A549 (cell line): ENCODE results near the gene CLEC4M. TPM values are rescaled to one million over a fixed set of nuclear protein-coding genes. Genes with fewer than 3 reads are reported as not detected.
"Not testable (repeated sequence)": the region's sequence is repeated elsewhere in the genome, so short reads cannot be mapped to it uniquely, and the experiment has no call there.

Source experiments
- ATAC-seq, 2 experiments: fragments of 200-7000 bp in 1 of 2; fragments of >200 bp in 1 of 2; cut with Nextera tagmentation in 1 of 2; cut with Tn5 transposase in 1 of 2; 3 replicates each; pipeline versions ENCODE4 v1.8.0 to v1.9.1; 2018 to 2020; ENCODE audit warnings: mild to moderate bottlenecking in 1 of 2, moderate library complexity in 1 of 2
- CTCF ChIA-PET: fragments of 300-600 bp; sonication (Branson Sonifier 250); formaldehyde crosslinking; extraction: SDS; loops from one replicate; lab custom pipeline; 2021; ENCODE audit warnings: antibody characterized with exemption, inconsistent platforms; lab: Yijun Ruan, JAX
- POLR2A ChIA-PET: fragments of 350-600 bp; formaldehyde crosslinking; extraction: SDS; loops from one replicate; lab custom pipeline; 2021; ENCODE audit warnings: antibody characterized with exemption, inconsistent platforms; lab: Yijun Ruan, JAX
- DNase-seq, 2 experiments: peaks; one replicate each; pipeline versions ENCODE4 v3.0.0 to v3.0.0-alpha.2; 2011 to 2016; ENCODE audit warnings: low read depth in 1 of 2, low spot score in 1 of 2
- FAIRE-seq: peaks from 2 replicates; lab custom pipeline; 2011; peaks lifted over from hg19 to GRCh38; lab: Jason Lieb, UNC
- H3K27ac ChIP-seq, 2 experiments: fragments of >200 bp; sonication (Bioruptor Twin); formaldehyde crosslinking; 3 replicates each; pipeline ENCODE4 v1.5.1; 2016 to 2017
- H3K4me1 ChIP-seq: fragments of >200 bp; sonication (Bioruptor Twin); formaldehyde crosslinking; 3 replicates; pipeline ENCODE4 v1.6.1; 2016
- H3K4me2 ChIP-seq: fragments of >200 bp; sonication (Bioruptor Twin); formaldehyde crosslinking; 3 replicates; pipeline ENCODE4 v1.6.1; 2016
- H3K4me3 ChIP-seq: fragments of >200 bp; sonication (Bioruptor Twin); formaldehyde crosslinking; 3 replicates; pipeline ENCODE4 v1.5.1; 2016
- H3K9me3 ChIP-seq: fragments of >200 bp; sonication (Bioruptor Twin); formaldehyde crosslinking; 3 replicates; pipeline ENCODE4 v1.6.1; 2016
- CBX2 ChIP-seq: fragments of 200-600 bp; sonication (generic); IDR thresholded peaks from 2 replicates; pipeline ENCODE4 v1.6.1; 2016; ENCODE audit warnings: low read depth, mild to moderate bottlenecking, borderline replicate concordance
- CEBPB ChIP-seq, 2 experiments: fragments of >200 bp in 1 of 2; sonication (Bioruptor Twin) in 1 of 2; formaldehyde crosslinking in 1 of 2; IDR thresholded peaks; 2 replicates each; pipeline ENCODE4 v1.6.1; 2012 to 2016
- EP300 ChIP-seq, 2 experiments: fragments of >200 bp; sonication (Bioruptor Twin); formaldehyde crosslinking; IDR thresholded peaks; 2 replicates in 1 of 2; 3 replicates in 1 of 2; pipeline ENCODE4 v1.6.1; 2016 to 2017
- FOSL2 ChIP-seq, 2 experiments: fragments of 450-650 bp in 1 of 2; fragments of >200 bp in 1 of 2; sonication (Bioruptor Twin) in 1 of 2; formaldehyde crosslinking; IDR thresholded peaks; 2 replicates each; pipeline versions ENCODE4 v1.5.0 to v1.6.1; 2016 to 2020; ENCODE audit warnings: mild to moderate bottlenecking in 1 of 2, moderate library complexity in 1 of 2
- HDAC2 ChIP-seq: fragments of 200-600 bp; sonication (generic); IDR thresholded peaks from 2 replicates; pipeline ENCODE4 v1.6.1; 2016
- HEYL ChIP-seq: fragments of 250-450 bp; sonication (Bioruptor Pico); IDR thresholded peaks from 2 replicates; pipeline ENCODE4 v1.8.0; 2021; ENCODE audit warnings: mild to moderate bottlenecking, moderate library complexity
- HOXA7 ChIP-seq: fragments of 250-450 bp; sonication (Bioruptor Pico); IDR thresholded peaks from 2 replicates; pipeline ENCODE4 v1.5.0; 2020; ENCODE audit warnings: mild to moderate bottlenecking, moderate library complexity
- HOXB13 ChIP-seq: fragments of 250-450 bp; sonication (Bioruptor Pico); IDR thresholded peaks from 2 replicates; pipeline ENCODE4 v1.5.0; 2020; ENCODE audit warnings: low read depth, mild to moderate bottlenecking, moderate library complexity
- JUN ChIP-seq, 2 experiments: fragments of >200 bp; sonication (Bioruptor Twin); formaldehyde crosslinking; IDR thresholded peaks; 2 replicates in 1 of 2; 3 replicates in 1 of 2; pipeline ENCODE4 v1.6.1; 2016 to 2017
- MAFK ChIP-seq: fragments of 450-650 bp; IDR thresholded peaks from 2 replicates; pipeline ENCODE4 v1.6.1; 2014; ENCODE audit not compliant: partially characterized antibody
- MAZ ChIP-seq: fragments of 150-350 bp; IDR thresholded peaks from 2 replicates; pipeline ENCODE4 v1.6.1; 2014; ENCODE audit warnings: antibody characterized with exemption, low read depth, low read length, borderline replicate concordance
- PHF8 ChIP-seq: fragments of 200-600 bp; sonication (generic); IDR thresholded peaks from 2 replicates; pipeline ENCODE4 v1.6.1; 2016; ENCODE audit warnings: low read depth, mild to moderate bottlenecking, antibody characterized with exemption, moderate library complexity, borderline replicate concordance
- POLR2AphosphoS2 ChIP-seq: conservative IDR thresholded peaks from 2 replicates; pipeline ENCODE4 v1.6.1; 2012; ENCODE audit warnings: low read length, improper control_type of control experiment, inconsistent platforms
- RAD21 ChIP-seq, 2 experiments: fragments of >200 bp in 1 of 2; sonication (Bioruptor Twin) in 1 of 2; formaldehyde crosslinking in 1 of 2; IDR thresholded peaks in 1 of 2; conservative IDR thresholded peaks in 1 of 2; 2 replicates in 1 of 2; 3 replicates in 1 of 2; pipeline ENCODE4 v1.6.1; 2012 to 2018; ENCODE audit warnings: inconsistent platforms in 1 of 2
- RARB ChIP-seq: fragments of 250-450 bp; sonication (Bioruptor Pico); IDR thresholded peaks from 2 replicates; pipeline ENCODE4 v1.8.0; 2021; ENCODE audit warnings: mild to moderate bottlenecking, moderate library complexity
- RNF2 ChIP-seq: fragments of 200-600 bp; sonication (generic); IDR thresholded peaks from 2 replicates; pipeline ENCODE4 v1.6.1; 2016; ENCODE audit warnings: low read depth, mild to moderate bottlenecking, antibody characterized with exemption, moderate library complexity, borderline replicate concordance
- SREBF2 ChIP-seq: fragments of 450-650 bp; IDR thresholded peaks from 2 replicates; pipeline ENCODE4 v1.6.1; 2014; ENCODE audit warnings: mild to moderate bottlenecking, moderate library complexity
- ZC3H11A ChIP-seq: fragments of 450-650 bp; IDR thresholded peaks from 2 replicates; pipeline ENCODE4 v1.6.1; 2014; ENCODE audit warnings: antibody characterized with exemption, mild to moderate bottlenecking
- ZNF302 ChIP-seq: fragments of 250-450 bp; sonication (Bioruptor Pico); IDR thresholded peaks from 2 replicates; pipeline ENCODE4 v1.9.0; 2021; ENCODE audit warnings: inconsistent platforms, mild to moderate bottlenecking, moderate library complexity
- ZSCAN20 ChIP-seq: fragments of 250-450 bp; sonication (Bioruptor Pico); IDR thresholded peaks from 2 replicates; pipeline ENCODE4 v1.8.0; 2022; ENCODE audit warnings: mild to moderate bottlenecking, moderate library complexity
- WGBS: methylation state at CpG from one replicate; pipeline ENCODE4 v1.1.6; 2017; ENCODE audit errors: missing lambda C conversion rate; 5-methylcytosine and 5-hydroxymethylcytosine counted together
- polyA plus RNA-seq, 4 experiments: library from polyadenylated mRNA; depleted of rRNA in 3 of 4; stranded (reverse); fragments of >200 nt; fragmentation: RNase III in 1 of 4; extraction: RNeasy Plus Mini Kit Qiagen cat#74134 plus additional on column Dnase treatment in 1 of 4; gene quantifications; 2 replicates in 3 of 4; 3 replicates in 1 of 4; pipeline ENCODE4 v1.2.3, GENCODE V29; 2011 to 2017
- TF ChIP-seq, protein P1 (sequence below): IDR thresholded peaks from 2 replicates; pipeline ENCODE4 v1.6.1; 2012
- TF ChIP-seq, protein P2 (sequence below): fragments of 150-350 bp; IDR thresholded peaks from 2 replicates; pipeline ENCODE4 v1.6.1; 2014; ENCODE audit warnings: low read depth, mild to moderate bottlenecking, low read length

CLEC4M gene
- polyA plus RNA-seq, 2 of the 4 experiments (the other 2 are of a cell fraction): not detected

DNA sequence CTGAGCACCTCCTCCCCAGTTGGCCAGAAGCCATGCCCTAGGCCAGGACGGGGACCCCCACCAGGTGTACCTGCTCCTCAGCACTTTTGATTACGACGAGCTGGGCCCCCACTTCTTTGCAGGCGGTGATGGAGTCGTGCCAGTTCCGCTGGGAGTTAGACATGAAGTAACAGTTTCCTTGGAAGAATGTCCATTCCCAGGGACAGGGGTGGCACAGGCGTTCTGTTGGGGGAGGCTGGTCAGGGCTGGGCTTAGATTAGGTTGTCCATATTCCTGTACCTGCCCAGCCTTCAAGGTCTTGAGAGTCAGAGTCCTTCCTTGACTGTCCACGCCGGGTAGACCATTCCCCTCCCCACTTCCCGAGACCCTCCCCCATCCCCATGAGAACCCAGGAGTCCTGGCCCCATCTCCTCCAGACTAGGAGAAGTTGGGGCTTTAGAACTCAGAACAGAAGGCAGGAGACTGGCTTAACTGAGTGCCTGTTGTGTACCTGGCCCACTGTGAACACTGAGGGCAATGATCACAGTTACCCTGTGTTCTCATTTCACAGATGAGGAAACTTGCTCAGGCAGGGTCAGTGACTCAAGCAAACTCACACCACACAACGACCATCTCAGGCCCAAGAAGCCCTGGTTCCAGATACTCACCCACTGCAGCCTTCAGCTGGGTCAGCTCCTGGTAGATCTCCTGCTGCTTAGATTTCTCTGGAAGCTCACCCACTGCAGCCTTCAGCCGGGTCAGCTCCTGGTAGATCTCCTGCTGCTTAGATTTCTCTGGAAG, 18.0 kb upstream of the CLEC4M start:
- no peak for DNase-seq
- TF ChIP-seq MAZ (no peak), RAD21 (conservative IDR thresholded peaks at IDR 0.05 in 1 of 2, IDR thresholded peaks at IDR 0.05 in 1 of 2) (no peak), SREBF2 (no peak), RNF2 (no peak), HOXB13 (CRISPR knock-in tag) (no peak), ZSCAN20 (no peak), HOXA7 (no peak), MAFK (no peak), RARB (CRISPR knock-in tag) (no peak), ZNF302 (CRISPR knock-in tag) (no peak), CEBPB (IDR thresholded peaks at IDR 0.05) (no peak), POLR2AphosphoS2 (no peak), HEYL (CRISPR knock-in tag) (no peak)
- Histone ChIP-seq H3K4me1 (no peaks in the 10 kb centered on the region), H3K4me3 (no peak overlapping the region), H3K27ac (no peak overlapping the region), H3K9me3 (no peaks in the 10 kb centered on the region), H3K4me2 (no peak overlapping the region)
- CTCF ChIA-PET: interaction anchor here (0.8 kb wide), 1 partner anchor 64 kb away, joined by 3 read pairs; the partner anchor contains the start of gene TRAPPC5
- FAIRE-seq: no peak
- WGBS: 7% methylated on average over 3 of the region's 12 CpGs
- POLR2A ChIA-PET: no interaction called here
- no peak for ATAC-seq

DNA sequence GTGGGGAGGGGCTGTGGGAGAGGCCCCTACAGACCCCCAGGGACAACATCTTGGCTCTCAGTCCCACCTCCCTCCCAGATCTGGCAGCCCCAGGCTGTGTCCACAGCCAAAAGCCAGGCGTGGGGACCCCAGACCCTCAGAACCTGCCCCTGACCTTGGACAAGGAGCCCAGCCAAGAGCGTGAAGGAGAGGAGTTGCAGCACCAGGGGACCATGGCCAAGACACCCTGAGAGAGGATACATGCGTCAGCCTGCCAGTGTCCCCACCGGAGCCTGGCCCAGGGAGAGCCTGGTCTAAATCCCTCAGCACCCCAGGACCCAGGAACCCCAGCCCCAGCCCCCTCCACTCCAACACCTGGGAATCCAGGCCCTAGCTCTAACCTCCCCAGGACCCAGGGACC, 16.7 kb upstream of the CLEC4M start:
- no CpG with 5 or more reads among the region's 4 CpGs for WGBS
- CTCF ChIA-PET: interaction anchor here (0.9 to 1.6 kb wide), 2 partner anchors 11 to 65 kb away, joined by 3 to 6 read pairs; partner anchors contain the start of gene TRAPPC5
- H3K9me3 ChIP-seq, ATAC-seq, DNase-seq, H3K4me1 ChIP-seq, FAIRE-seq, POLR2A ChIA-PET, H3K4me2 ChIP-seq, H3K27ac ChIP-seq, H3K4me3 ChIP-seq: not testable (repeated sequence)

DNA sequence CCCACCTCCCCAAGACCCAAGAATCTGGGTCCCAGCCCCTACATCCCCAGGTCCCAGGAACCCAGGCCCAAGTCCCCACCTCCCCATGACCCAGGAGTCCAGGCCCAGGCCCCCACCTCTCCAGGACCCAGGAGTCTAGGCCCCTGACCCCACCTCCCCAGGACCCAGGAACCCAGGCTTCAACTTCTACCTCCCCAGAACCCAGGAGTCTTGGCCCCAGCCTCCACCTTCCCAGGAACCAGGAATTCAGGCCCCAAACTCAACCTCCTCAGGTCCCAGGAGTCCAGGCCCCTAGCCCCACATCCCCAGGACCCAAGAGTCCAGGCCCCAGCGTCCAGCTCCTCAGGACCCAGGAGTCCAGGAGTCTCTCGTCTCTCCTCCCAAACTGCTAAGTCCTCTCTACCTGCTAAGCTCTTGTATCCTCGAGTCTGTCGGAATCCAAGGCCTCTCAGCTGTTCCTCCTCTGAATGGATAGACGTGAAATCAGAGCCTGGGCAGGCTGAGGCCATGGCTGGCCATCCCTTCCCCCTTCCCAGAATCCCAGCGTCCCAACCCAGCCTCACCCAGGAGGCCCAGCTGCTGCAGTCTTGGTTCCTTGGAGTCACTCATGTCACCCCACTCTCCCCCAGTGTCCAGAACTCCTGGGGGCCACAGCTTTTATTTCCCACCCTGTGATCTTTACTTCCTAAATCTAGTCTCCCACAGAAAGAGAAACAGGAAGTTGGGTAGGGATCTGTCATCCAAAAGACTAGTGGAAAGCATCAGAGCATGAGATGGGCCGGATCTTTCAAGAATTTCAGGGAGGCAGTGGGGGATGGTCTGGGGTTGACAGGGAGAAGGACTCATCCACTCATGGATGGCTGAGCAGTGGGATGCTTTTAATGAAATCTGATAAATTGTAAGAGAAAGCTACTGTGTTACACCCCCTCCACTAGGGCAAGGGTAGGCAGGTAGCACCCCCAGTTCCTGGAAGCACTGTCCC, 15.8 kb upstream of the CLEC4M start, which contains the start of gene CD209:
TSS of gene CD209 (minus strand) at position 632 of the 982 bp plus-strand sequence. CDS start at position 609, 23 bp downstream.
- no peak within 1 kb of the TSS for H3K4me3 ChIP-seq
- H3K27ac ChIP-seq: no peak within 1 kb of the TSS
- H3K9me3 ChIP-seq: no peaks in the 10 kb centered on the region
- ATAC-seq: no peak
- TF ChIP-seq ZC3H11A (no peak), HOXB13 (CRISPR knock-in tag) (no peak), EP300 (IDR thresholded peaks at IDR 0.05) (no peak), HDAC2 (no peak), JUN (IDR thresholded peaks at IDR 0.05) (no peak), FOSL2 (IDR thresholded peaks at IDR 0.05) (no peak), FOSL2 (CRISPR knock-in tag; IDR thresholded peaks at IDR 0.05) (no peak), CBX2 (no peak), PHF8 (no peak), RNF2 (no peak)
- TF ChIP-seq, protein P1, sequence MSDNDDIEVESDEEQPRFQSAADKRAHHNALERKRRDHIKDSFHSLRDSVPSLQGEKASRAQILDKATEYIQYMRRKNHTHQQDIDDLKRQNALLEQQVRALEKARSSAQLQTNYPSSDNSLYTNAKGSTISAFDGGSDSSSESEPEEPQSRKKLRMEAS: no peak
- TF ChIP-seq, protein P2, sequence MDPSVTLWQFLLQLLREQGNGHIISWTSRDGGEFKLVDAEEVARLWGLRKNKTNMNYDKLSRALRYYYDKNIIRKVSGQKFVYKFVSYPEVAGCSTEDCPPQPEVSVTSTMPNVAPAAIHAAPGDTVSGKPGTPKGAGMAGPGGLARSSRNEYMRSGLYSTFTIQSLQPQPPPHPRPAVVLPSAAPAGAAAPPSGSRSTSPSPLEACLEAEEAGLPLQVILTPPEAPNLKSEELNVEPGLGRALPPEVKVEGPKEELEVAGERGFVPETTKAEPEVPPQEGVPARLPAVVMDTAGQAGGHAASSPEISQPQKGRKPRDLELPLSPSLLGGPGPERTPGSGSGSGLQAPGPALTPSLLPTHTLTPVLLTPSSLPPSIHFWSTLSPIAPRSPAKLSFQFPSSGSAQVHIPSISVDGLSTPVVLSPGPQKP: no peak
- no peaks in the 10 kb centered on the region for H3K4me1 ChIP-seq
- no peak for FAIRE-seq
- DNase-seq: no peak
- CTCF ChIA-PET: interaction anchor here (0.7 to 1.6 kb wide), 5 partner anchors 12 to 406 kb away, joined by 3 to 6 read pairs (median 4); partner anchors contain the start of gene TRAPPC5
- WGBS: 50% methylated on average over 6 of the region's 7 CpGs
- POLR2A ChIA-PET: no interaction called here
- H3K4me2 ChIP-seq: no peak within 1 kb of the TSS
